ENCODE measurements around the gene MYBBP1A.

DNA sequence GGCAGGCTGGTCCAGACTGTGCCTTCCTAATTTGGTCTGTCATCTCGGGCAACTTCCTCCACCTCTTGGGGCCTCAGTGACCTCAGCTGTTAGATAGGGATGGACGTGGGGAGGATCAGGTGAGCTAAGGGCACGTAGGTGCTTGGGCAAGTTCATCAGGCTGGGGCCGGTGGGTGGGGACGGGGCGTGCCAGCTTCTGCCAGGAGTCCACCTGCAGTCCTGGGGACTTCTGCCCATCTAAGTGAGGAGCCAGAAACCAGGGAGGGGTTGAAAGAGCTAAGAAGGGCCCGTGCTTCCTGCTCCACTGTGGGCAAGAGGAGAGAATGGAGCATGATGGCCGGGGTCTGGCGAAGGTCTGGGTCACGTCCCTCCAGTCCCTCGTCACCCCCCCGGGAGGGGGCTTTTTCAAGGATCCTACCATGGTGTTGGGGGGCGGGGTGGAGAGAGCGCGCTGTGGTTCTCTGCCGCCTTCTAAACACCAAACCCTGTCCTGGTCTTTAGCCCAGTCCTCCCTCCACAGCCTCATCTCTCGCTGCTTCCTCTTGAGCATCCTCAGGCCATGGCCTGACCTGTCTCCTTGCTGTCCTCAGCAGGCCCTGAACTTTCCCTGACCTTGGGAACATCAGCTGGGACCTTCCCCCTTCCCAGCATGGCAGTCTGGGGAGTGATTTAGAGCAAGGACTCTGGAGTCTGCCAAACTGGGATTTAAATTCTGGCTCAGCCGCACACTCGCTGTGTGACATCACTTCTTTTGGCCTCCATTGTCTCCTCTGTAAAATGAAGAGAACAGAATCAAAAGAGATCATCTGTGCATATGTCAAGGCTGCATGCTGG is 34.9 kb downstream of the MYBBP1A start:
- TF ChIP-seq, protein P1, sequence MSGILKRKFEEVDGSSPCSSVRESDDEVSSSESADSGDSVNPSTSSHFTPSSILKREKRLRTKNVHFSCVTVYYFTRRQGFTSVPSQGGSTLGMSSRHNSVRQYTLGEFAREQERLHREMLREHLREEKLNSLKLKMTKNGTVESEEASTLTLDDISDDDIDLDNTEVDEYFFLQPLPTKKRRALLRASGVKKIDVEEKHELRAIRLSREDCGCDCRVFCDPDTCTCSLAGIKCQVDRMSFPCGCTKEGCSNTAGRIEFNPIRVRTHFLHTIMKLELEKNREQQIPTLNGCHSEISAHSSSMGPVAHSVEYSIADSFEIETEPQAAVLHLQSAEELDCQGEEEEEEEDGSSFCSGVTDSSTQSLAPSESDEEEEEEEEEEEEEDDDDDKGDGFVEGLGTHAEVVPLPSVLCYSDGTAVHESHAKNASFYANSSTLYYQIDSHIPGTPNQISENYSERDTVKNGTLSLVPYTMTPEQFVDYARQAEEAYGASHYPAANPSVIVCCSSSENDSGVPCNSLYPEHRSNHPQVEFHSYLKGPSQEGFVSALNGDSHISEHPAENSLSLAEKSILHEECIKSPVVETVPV (CRISPR knock-in tag; IDR thresholded peaks at IDR 0.05), result no peak
- TF ChIP-seq RARB (CRISPR knock-in tag; IDR thresholded peaks at IDR 0.05), result no peak
- no peak for TF ChIP-seq PPARA (CRISPR knock-in tag; IDR thresholded peaks at IDR 0.05; ENCODE audit: borderline replicate concordance)
- TF ChIP-seq OSR1 (CRISPR knock-in tag; IDR thresholded peaks at IDR 0.05), result no peak
- TF ChIP-seq ZNF70 (CRISPR knock-in tag; IDR thresholded peaks at IDR 0.05), result no peak
- no peak for TF ChIP-seq ARNTL (CRISPR knock-in tag; IDR thresholded peaks at IDR 0.05; ENCODE audit: borderline replicate concordance, low read depth)
- TF ChIP-seq ISL1 (CRISPR knock-in tag; IDR thresholded peaks at IDR 0.05), result no peak
